Measurements from ENCODE around the gene ARHGEF17. TPM values are rescaled to one million over a fixed set of nuclear protein-coding genes. Genes with fewer than 3 reads are reported as not detected.

The ARHGEF17 gene
- total and polyA plus RNA-seq, 2 of the 8 experiments (the other 6 are each of a cell fraction or from before 2014, with no cell fraction given) = 11.3 to 14.6 TPM

- TF ChIP-seq CHD7 (IDR thresholded peaks at IDR 0.05; ENCODE audit: insufficient replicate concordance, low read length) = no peak
- no peak for TF ChIP-seq ATF2 (IDR thresholded peaks at IDR 0.05; ENCODE audit: low read length)
- no peak for TF ChIP-seq NANOG (IDR thresholded peaks at IDR 0.05; ENCODE audit: insufficient read depth, low read depth, low read length, poor library complexity, severe bottlenecking)
- no peak for TF ChIP-seq RFX5 (IDR thresholded peaks at IDR 0.05; ENCODE audit: borderline replicate concordance, low read depth, low read length)
- TF ChIP-seq EP300 (IDR thresholded peaks at IDR 0.05; ENCODE audit: borderline replicate concordance in 1 of 2, low read depth in 2 of 2, low read length in 2 of 2) = no peak
- no peak for TF ChIP-seq USF2 (IDR thresholded peaks at IDR 0.05; ENCODE audit: low read length)
- no peak for TF ChIP-seq SUZ12 (IDR thresholded peaks at IDR 0.05; ENCODE audit: low read length)
- no peak for TF ChIP-seq SIRT6 (IDR thresholded peaks at IDR 0.05; ENCODE audit: low read length)
Observed at GRCh38 chr11:73348838-73349237, 40.8 kb downstream of the ARHGEF17 start (continued).

Data from H1 (cell line).